ENCODE data around the gene HINT2.

Gene HINT2

DNA sequence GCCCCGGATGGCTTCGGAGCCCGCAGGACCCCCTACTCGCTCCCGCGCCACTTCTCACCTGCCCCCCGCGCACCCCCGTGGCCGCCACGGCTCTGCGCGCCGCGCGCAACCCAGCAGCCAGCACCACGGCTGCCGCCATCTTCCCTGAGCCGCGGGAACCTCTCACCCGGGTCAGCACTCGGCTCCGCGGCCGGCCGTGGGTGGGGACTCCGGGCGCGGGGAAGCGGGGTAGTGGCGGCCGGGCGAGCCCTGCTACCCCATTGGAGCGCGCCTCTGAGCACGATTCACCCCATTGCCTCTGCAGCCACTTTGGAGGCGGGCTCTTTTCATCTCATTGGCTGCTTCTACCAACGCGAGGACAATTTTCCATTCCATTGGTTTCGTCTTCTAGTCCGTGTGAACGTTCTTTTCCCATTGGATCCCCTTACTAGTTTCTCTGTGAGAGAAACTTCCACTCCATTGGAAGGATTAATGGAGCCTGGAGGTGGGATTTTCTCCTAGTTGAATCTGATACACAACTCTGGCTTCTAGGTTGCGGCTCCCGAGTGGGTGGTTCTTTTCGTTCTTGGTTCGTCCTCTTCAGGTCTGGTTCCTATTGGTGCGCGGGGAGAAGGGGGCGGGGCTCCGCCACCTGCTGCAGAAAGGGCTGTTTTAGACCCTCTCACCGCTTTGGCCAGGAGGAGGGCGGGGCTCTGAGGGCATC is at the start of gene HINT2:
Gene HINT2, minus strand, starts transcription at position 202 of the 703 bp plus-strand sequence. Its CDS starts 63 bp downstream, at position 139.
- DNase-seq: peak; percentile 100

DNA sequence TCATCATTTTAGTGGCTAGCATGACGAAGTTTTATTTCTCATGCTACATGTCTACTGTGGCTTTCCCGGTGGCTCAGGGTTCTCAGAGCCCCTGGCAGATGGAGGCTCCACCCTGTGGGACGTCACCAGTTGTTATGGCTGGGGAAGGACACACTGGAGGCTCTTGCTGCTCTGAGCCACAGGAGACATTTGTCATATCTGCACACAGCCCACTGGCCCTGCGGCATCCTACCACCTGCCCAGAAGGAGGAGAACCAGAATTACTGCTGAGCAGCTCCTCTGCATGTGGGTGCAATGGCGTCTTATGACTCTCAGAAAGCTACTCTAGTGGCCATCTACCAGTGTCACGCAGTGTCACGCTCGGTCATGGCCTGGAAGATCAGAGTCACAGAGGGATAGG is 48.7 kb upstream of the HINT2 start:
- DNase-seq: no peak

DNA sequence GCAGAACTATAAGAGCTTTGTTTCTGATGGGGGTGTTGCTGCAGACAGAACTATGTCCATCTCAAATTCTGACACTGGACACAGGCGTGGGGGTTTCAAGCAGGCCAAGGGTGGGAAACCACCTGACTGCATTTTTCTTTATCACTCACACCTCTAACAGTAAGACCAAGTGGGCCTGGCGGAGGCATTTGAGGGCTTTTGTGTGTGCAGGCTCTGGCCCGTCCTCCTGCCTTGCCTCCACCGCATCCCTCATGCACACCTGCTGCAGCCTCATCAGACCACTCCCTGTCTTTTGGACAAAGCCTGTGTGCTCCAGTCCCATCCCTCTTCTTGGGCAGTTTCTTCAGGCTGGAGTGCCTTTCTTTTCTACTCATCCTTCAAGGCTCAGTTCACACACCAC is 47.5 kb upstream of the HINT2 start:
- DNase-seq: no peak

DNA sequence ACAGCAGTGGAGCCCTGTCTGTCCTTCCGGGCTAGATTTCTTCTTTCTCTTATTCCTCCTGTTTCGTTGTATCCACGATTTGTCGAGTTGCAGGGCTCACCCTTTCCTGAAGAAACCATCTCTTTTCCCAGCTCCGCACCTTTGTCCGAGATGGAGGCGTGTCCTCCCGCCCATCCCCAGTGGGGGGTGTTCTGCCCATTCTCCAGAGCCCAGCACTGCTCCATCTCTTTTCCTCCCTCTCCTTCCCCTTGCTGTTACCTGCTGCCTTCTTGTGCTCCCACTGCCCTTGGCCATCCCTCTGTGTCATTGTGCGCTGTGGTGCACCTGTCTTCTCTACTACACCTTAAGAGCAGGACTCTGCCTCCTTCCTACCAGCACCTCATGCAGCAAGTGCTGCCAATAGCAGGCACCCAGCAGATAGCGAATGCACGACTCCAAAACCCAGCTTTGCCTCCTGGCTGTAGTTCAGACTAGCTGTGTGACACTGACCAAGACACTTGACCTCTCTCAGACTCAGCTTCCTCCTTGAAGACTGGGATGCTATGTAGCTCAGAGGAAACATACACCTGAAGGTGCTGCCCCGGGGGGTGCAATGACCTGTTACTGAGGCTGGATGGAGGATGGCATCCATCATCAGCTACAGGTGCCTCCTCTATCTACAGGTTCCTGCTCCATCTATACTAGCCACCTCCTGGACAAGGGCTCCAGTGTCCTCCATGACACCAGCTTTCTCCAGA is 46.5 kb upstream of the HINT2 start:
- DNase-seq: no peak

GRCh38 chr9:35859990-35860339 is 45.1 kb upstream of the HINT2 start:
- no peak for DNase-seq

GRCh38 chr9:35859310-35859989 is 44.6 kb upstream of the HINT2 start:
- DNase-seq: no peak

DNA sequence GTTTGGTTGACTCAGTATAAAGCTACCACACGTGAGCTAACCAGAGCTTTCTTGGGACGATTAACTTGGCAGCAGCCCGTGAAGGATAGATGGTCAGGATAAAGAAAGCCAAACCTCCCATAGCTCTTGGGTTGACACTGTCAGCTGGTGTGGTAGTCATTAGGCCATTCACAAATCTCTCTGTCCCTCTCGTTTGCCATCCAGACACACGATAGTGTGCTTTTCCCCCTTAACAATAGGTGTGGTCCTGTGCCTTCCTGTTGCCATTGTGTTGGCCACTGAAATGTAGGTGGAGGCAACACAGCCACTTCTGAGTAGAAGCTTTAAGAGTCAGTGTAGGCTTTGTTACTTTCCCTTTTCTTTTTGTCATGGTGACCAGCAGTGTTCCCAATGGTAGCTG is 43.6 kb upstream of the HINT2 start:
- DNase-seq: no peak

- DNase-seq: no peak
Measured at GRCh38 chr9:35856882-35857281, 42.0 kb upstream of the HINT2 start.

DNA sequence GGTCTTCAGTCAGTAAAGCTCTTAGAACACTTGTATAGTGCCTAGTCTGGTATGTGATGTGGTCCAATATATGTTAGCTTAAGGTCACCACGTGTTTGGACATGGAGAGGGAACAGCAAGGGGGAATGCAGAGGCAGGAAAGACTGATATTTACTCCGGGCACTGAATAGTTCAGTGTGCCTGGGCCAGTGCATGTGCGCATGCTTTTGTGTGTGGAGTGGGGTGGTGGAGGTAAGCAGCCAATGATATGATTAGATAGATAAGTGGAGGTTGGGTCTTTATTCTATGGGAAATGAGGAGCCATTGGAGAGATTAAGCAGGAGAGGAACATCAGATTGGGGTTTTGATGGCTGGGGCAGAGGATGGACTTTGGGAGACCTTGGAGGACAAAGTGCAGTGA is 41.4 kb upstream of the HINT2 start:
- DNase-seq: no peak

GRCh38 chr9:35854091-35854762 is 39.4 kb upstream of the HINT2 start:
- DNase-seq: no peak

DNA sequence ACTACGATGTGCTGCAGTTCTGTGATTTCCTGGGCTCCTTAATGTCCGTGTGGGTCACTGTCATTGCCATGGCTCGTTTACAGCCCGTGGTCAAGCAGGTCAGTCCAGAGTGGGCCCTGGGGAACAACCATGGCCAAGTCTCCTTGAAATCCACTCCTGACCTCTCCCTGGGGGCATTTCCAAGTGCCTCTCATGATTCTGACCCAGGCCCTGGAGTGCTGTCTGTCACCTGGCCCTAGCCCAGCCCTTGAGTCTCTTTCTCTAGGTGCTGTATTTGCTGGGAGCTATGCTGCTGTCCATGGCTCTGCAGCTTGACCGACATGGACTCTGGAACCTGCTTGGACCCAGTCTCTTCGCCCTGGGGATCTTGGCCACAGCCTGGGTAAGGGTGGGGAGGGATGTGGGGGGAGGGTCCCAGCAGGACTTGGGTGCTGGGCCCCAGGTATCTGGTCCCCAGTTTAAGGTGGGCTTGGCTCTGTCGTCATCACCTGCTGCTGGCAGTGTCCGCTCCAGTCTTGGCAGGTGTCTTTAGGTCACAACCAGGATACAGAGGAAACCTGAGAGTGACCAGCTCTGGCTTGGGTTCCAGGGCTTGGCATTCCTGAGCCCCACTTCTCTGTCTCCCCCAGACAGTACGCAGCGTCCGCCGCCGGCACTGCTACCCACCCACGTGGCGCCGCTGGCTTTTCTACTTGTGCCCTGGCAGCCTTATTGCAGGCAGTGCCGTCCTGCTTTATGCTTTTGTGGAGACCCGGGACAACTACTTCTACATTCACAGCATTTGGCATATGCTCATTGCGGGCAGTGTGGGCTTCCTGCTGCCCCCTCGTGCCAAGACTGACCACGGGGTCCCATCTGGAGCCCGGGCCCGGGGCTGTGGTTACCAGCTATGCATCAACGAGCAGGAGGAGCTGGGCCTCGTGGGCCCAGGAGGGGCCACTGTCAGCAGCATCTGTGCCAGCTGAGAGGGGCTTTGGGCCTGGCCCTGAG is 38.3 kb upstream of the HINT2 start:
- DNase-seq: no peak

DNA sequence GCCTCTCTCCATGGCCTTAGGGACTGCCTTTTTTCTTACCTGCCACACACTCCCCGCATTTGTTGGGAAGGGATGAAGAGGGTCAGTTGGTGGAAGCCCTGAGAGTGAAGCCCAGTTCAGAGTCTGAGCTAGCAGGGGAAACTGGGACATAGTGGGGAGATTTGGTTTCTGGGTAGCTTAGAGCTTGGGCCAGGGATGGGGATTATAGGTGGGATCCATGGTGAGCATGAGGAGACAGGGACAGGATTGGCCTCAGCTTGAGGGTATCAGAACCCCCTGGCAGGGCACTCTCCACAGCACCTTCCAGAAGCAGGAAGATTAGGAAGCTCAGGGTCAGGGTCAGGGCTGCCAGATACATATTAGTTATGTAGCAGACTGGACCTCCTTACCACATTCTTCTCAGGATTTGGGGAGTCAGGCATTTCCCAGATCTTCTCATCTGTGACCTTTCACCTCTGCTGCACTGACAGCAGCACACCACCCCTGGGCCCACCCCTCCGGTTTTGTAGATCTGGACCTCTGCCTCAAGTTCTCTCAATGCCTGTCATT is 37.5 kb upstream of the HINT2 start:
- DNase-seq: no peak

GRCh38 chr9:35847792-35848572 is 33.1 kb upstream of the HINT2 start:
- DNase-seq: peak; percentile 47

- DNase-seq: no peak
Measured at GRCh38 chr9:35845824-35846771, 31.3 kb upstream of the HINT2 start.

DNA sequence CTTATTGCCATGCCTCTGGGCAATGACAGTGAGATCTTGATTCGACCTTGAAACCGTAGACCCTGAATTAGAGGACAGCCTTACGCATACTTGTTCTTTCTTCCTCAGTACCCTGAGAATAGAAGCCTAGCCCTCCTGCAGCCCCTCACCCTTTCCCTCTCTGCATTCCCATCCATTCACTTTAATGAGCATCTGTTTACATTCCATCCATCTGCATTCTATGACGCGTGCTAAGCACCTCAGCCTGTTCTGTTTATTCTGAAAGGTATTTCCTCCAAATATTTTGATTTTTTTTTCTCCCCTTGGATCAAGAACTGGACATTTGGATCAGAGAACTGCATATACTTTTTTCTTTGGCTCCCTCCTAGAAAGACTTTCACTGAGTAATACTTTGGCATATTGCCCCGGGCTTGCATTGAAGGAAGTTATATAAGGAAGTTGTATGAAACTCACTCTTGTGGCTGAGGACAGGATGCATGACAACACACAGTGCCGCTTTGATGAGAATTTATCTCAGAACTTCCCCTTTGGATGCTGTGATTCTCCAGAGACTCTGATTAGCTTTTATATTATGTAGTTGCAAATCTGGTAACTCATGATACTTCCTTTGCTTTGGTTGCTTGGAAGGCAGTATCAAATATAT is 29.9 kb upstream of the HINT2 start:
- DNase-seq: peak; percentile 29

DNA sequence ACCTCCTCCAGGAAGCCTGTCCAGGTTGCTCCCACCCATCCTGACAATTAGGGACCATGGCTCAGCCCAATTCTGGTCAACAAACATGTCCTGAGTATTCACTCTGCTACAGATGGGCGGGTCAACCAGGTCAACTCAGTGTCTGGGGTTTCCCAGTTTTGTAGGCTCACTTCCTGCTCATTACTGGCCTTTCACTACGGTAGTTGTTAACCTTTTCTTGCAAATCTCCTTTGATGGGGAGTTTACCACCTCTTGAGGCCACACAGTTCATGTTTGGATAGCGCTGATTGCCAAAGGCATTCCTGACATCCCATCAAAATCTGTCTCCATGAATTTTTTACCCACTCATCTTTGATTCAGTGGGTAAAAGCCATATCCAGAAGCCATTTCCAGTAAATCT is 28.0 kb upstream of the HINT2 start:
- no peak for DNase-seq

DNA sequence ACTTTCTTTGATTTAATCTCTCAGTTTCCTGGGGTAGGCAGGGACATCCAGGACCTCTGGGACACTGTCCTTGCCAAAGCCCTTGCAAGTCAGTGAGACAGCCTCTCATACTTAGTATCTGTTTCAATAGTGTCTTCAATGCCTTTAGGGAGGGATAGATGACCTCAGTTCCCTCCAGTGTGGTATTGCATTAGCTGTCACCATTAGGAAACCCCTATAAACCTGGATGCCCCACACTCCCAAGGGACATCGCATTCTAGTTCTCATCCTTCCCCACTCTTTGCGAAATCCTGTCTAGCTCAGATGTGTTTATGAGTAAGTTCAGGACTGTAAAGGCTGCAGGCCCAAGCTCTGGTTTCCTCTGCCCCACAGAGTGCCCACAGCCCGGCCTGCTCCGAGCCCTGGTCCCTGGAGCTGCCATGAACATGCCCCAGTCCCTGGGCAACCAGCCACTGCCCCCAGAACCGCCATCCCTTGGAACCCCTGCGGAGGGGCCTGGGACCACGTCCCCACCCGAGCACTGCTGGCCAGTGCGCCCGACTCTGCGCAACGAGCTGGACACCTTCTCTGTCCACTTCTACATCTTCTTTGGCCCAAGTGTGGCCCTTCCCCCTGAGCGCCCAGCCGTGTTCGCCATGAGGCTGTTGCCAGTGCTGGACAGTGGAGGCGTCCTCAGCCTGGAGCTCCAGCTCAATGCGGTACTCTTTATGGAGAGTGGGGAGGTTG is 27.3 kb upstream of the HINT2 start:
- DNase-seq: no peak

GRCh38 chr9:35841645-35841900 is 26.7 kb upstream of the HINT2 start:
- no peak for DNase-seq

Measured in kidney glomerular epithelial cell (primary cell).